Liver (tissue), 9 donors: ENCODE data around the gene TAF11L12. TPM values are rescaled to one million over a fixed set of nuclear protein-coding genes. Genes with fewer than 3 reads are reported as not detected.
"Not testable (repeated sequence)": the region's sequence is repeated elsewhere in the genome, so short reads cannot be mapped to it uniquely, and the experiment has no call there.

ENCODE experiments used
- DNase-seq: peaks from one replicate; pipeline ENCODE4 v3.0.0-alpha.2; 2017; ENCODE audit warnings: low spot score
- H3K27ac ChIP-seq, 2 donors: one replicate each; pipeline ENCODE4 v1.7.0; 2013; ENCODE audit warnings: inconsistent platforms in 2 of 2, low read length in 2 of 2, control low read depth in 1 of 2, low read depth in 1 of 2, mild to moderate bottlenecking in 1 of 2
- H3K27me3 ChIP-seq, 4 donors: one replicate each; pipeline versions ENCODE4 v1.6.1 to v1.7.0; 2013; ENCODE audit warnings: low read length in 3 of 4, inconsistent platforms in 1 of 4, mild to moderate bottlenecking in 1 of 4, moderate library complexity in 1 of 4; ENCODE audit not compliant: control insufficient read depth in 4 of 4, insufficient read depth in 4 of 4
- H3K36me3 ChIP-seq, 4 donors: one replicate each; pipeline versions ENCODE4 v1.6.1 to v1.7.0; 2013; ENCODE audit warnings: low read length in 3 of 4, mild to moderate bottlenecking in 3 of 4, low read depth in 1 of 4, moderate library complexity in 1 of 4; ENCODE audit not compliant: control insufficient read depth in 4 of 4, insufficient read depth in 3 of 4
- H3K4me1 ChIP-seq, 4 donors: one replicate each; pipeline versions ENCODE4 v1.6.1 to v1.7.0; 2013; ENCODE audit warnings: low read length in 3 of 4, mild to moderate bottlenecking in 3 of 4, moderate library complexity in 1 of 4; ENCODE audit not compliant: control insufficient read depth in 4 of 4, insufficient read depth in 4 of 4
- H3K4me3 ChIP-seq, 3 donors: one replicate each; pipeline versions ENCODE4 v1.6.1 to v1.7.0; 2013; ENCODE audit warnings: low read length in 3 of 3, control low read depth in 1 of 3, low read depth in 1 of 3, mild to moderate bottlenecking in 1 of 3
- H3K9ac ChIP-seq, 2 donors: one replicate each; pipeline ENCODE4 v1.7.0; 2013; ENCODE audit warnings: low read length in 2 of 2, mild to moderate bottlenecking in 2 of 2, moderate library complexity in 2 of 2, control low read depth in 1 of 2, low read depth in 1 of 2
- H3K9me3 ChIP-seq, 4 donors: one replicate each; pipeline versions ENCODE4 v1.6.1 to v1.7.0; 2013; ENCODE audit warnings: low read length in 3 of 4; ENCODE audit not compliant: control insufficient read depth in 4 of 4
- EGR1 ChIP-seq, 2 donors: IDR thresholded peaks; 2 replicates each; pipeline ENCODE4 v1.6.1; 2016 to 2018; ENCODE audit warnings: antibody characterized with exemption in 2 of 2, low read depth in 2 of 2
- FOXA1 ChIP-seq: IDR thresholded peaks from 2 replicates; pipeline ENCODE4 v1.6.1; 2016; ENCODE audit warnings: antibody characterized with exemption
- FOXA2 ChIP-seq: IDR thresholded peaks from 2 replicates; pipeline ENCODE4 v1.6.1; 2016; ENCODE audit warnings: antibody characterized with exemption
- GABPA ChIP-seq, 2 donors: IDR thresholded peaks in 1 of 2; conservative IDR thresholded peaks in 1 of 2; 2 replicates each; pipeline ENCODE4 v1.6.1; 2016; ENCODE audit warnings: antibody characterized with exemption in 2 of 2, mild to moderate bottlenecking in 1 of 2, moderate library complexity in 1 of 2
- HNF4A ChIP-seq, 2 donors: conservative IDR thresholded peaks; 2 replicates each; pipeline ENCODE4 v1.6.1; 2016; ENCODE audit warnings: antibody characterized with exemption in 2 of 2, mild to moderate bottlenecking in 2 of 2
- HNF4G ChIP-seq: IDR thresholded peaks from 2 replicates; pipeline ENCODE4 v1.6.1; 2016; ENCODE audit warnings: antibody characterized with exemption
- JUND ChIP-seq, 2 donors: IDR thresholded peaks; 2 replicates each; pipeline ENCODE4 v1.6.1; 2016; ENCODE audit warnings: antibody characterized with exemption in 2 of 2
- MAX ChIP-seq: IDR thresholded peaks from 2 replicates; pipeline ENCODE4 v1.6.1; 2016; ENCODE audit warnings: antibody characterized with exemption
- NR2F2 ChIP-seq: IDR thresholded peaks from 2 replicates; pipeline ENCODE4 v1.6.1; 2016; ENCODE audit warnings: antibody characterized with exemption
- RAD21 ChIP-seq, 2 donors: IDR thresholded peaks; 2 replicates each; pipeline ENCODE4 v1.6.1; 2016; ENCODE audit warnings: antibody characterized with exemption in 2 of 2, mild to moderate bottlenecking in 2 of 2
- RXRA ChIP-seq, 2 donors: IDR thresholded peaks; 2 replicates each; pipeline ENCODE4 v1.6.1; 2017 to 2018; ENCODE audit warnings: antibody characterized with exemption in 2 of 2, mild to moderate bottlenecking in 1 of 2
- SP1 ChIP-seq: IDR thresholded peaks from 2 replicates; pipeline ENCODE4 v1.6.1; 2018; ENCODE audit warnings: antibody characterized with exemption, mild to moderate bottlenecking
- TAF1 ChIP-seq: conservative IDR thresholded peaks from 2 replicates; pipeline ENCODE4 v1.6.1; 2016; ENCODE audit warnings: antibody characterized with exemption, mild to moderate bottlenecking
- YY1 ChIP-seq: IDR thresholded peaks from 2 replicates; pipeline ENCODE4 v1.6.1; 2016; ENCODE audit warnings: antibody characterized with exemption, mild to moderate bottlenecking
- ZBTB33 ChIP-seq: IDR thresholded peaks from 2 replicates; pipeline ENCODE4 v1.6.1; 2016; ENCODE audit warnings: antibody characterized with exemption
- WGBS: extraction: QIAGEN DNeasy Blood & Tissue Kit; methylation state at CpG from one replicate; pipeline ENCODE4 v1.1.7; 2013; 5-methylcytosine and 5-hydroxymethylcytosine counted together
- polyA plus RNA-seq, 2 donors: library from polyadenylated mRNA; stranded (reverse) in 1 of 2; unstranded in 1 of 2; fragments of 200-250 nt in 1 of 2; fragments of >200 nt in 1 of 2; fragmentation: Nextera tagmentation in 1 of 2; extraction: Ambion mirVana in 1 of 2; gene quantifications; one replicate each; pipeline versions ENCODE4 v1.2.1 to v1.2.3, GENCODE V29; 2013 to 2015
- total RNA-seq, 2 donors: library from RNA; depleted of rRNA; stranded (reverse); fragments of >200 nt; gene quantifications; one replicate each; pipeline ENCODE4 v1.2.3, GENCODE V29; 2014
- TF ChIP-seq, protein P1 (sequence below): IDR thresholded peaks from 2 replicates; pipeline ENCODE4 v1.6.1; 2016; ENCODE audit warnings: antibody characterized with exemption
- TF ChIP-seq, protein P2 (sequence below): IDR thresholded peaks from 2 replicates; pipeline ENCODE4 v1.6.1; 2016; ENCODE audit warnings: antibody characterized with exemption, mild to moderate bottlenecking
- donor health status: healthy.
- donor health status: healthy.
- donor health status: healthy.
- donor health status: healthy.
- donor health status: healthy.

Gene TAF11L12
- total and polyA plus RNA-seq, 4 donors = not detected

GRCh38 chr5:17604951-17605350 lies 5.2 kb upstream of the TAF11L12 start:
- no peaks in the 10 kb centered on the region for H3K4me1 ChIP-seq

DNA sequence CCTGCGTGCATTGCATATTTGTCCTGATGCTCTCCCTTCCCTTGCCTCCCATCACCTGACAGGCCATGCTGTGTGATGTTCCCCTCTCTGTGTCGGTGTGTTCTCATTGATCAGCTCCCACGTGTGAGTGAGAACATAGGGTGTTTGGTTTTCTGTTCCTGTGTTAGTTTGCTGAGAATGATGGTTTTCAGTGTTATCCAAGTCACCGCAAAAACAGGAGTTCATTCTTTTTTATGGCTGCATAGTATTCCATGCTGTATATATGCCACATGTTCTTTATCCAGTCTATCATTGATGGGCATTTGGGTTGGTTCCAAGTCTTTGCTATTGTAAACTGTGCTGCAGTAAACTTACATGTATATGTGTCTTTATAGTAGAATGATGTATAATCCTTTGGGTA lies 2.7 kb upstream of the TAF11L12 start:
- not testable (repeated sequence) for H3K4me3 ChIP-seq, H3K4me1 ChIP-seq, H3K9me3 ChIP-seq, H3K27ac ChIP-seq, H3K27me3 ChIP-seq, DNase-seq, H3K36me3 ChIP-seq, H3K9ac ChIP-seq
- WGBS = 61% methylated on average over 4 of the region's 4 CpGs

More at GRCh38 chr5:17604951-17605350, 5.2 kb upstream of the TAF11L12 start:
- H3K27ac ChIP-seq = no peak overlapping the region
- peaks cover 0 to 2% (median 0%) of the 10 kb centered on the region in 4 donors for H3K27me3 ChIP-seq
- H3K9me3 ChIP-seq = no peaks in the 10 kb centered on the region
- WGBS = 89% methylated on average over 14 of the region's 14 CpGs
- TF ChIP-seq EGR1 (IDR thresholded peaks at IDR 0.05; ENCODE audit: low read depth in 2 of 2) = no peak
- no peak for TF ChIP-seq FOXA1
- TF ChIP-seq HNF4G = no peak
- no peak for TF ChIP-seq JUND (IDR thresholded peaks at IDR 0.05)
- TF ChIP-seq NR2F2 = no peak
- TF ChIP-seq HNF4A (conservative IDR thresholded peaks at IDR 0.05) = no peak
- TF ChIP-seq, protein P1, sequence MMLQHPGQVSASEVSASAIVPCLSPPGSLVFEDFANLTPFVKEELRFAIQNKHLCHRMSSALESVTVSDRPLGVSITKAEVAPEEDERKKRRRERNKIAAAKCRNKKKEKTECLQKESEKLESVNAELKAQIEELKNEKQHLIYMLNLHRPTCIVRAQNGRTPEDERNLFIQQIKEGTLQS = no peak
- no peak for TF ChIP-seq YY1
- TF ChIP-seq, protein P2, sequence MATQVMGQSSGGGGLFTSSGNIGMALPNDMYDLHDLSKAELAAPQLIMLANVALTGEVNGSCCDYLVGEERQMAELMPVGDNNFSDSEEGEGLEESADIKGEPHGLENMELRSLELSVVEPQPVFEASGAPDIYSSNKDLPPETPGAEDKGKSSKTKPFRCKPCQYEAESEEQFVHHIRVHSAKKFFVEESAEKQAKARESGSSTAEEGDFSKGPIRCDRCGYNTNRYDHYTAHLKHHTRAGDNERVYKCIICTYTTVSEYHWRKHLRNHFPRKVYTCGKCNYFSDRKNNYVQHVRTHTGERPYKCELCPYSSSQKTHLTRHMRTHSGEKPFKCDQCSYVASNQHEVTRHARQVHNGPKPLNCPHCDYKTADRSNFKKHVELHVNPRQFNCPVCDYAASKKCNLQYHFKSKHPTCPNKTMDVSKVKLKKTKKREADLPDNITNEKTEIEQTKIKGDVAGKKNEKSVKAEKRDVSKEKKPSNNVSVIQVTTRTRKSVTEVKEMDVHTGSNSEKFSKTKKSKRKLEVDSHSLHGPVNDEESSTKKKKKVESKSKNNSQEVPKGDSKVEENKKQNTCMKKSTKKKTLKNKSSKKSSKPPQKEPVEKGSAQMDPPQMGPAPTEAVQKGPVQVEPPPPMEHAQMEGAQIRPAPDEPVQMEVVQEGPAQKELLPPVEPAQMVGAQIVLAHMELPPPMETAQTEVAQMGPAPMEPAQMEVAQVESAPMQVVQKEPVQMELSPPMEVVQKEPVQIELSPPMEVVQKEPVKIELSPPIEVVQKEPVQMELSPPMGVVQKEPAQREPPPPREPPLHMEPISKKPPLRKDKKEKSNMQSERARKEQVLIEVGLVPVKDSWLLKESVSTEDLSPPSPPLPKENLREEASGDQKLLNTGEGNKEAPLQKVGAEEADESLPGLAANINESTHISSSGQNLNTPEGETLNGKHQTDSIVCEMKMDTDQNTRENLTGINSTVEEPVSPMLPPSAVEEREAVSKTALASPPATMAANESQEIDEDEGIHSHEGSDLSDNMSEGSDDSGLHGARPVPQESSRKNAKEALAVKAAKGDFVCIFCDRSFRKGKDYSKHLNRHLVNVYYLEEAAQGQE = no peak
- TF ChIP-seq GABPA (IDR thresholded peaks at IDR 0.05 in 1 of 2, conservative IDR thresholded peaks at IDR 0.05 in 1 of 2) = no peak
- no peak for TF ChIP-seq RAD21 (IDR thresholded peaks at IDR 0.05)
- no peak for TF ChIP-seq TAF1
- no peak for DNase-seq
- H3K4me3 ChIP-seq = no peak overlapping the region
- H3K9ac ChIP-seq = no peak overlapping the region
- H3K36me3 ChIP-seq = no peaks in the 10 kb centered on the region

DNA sequence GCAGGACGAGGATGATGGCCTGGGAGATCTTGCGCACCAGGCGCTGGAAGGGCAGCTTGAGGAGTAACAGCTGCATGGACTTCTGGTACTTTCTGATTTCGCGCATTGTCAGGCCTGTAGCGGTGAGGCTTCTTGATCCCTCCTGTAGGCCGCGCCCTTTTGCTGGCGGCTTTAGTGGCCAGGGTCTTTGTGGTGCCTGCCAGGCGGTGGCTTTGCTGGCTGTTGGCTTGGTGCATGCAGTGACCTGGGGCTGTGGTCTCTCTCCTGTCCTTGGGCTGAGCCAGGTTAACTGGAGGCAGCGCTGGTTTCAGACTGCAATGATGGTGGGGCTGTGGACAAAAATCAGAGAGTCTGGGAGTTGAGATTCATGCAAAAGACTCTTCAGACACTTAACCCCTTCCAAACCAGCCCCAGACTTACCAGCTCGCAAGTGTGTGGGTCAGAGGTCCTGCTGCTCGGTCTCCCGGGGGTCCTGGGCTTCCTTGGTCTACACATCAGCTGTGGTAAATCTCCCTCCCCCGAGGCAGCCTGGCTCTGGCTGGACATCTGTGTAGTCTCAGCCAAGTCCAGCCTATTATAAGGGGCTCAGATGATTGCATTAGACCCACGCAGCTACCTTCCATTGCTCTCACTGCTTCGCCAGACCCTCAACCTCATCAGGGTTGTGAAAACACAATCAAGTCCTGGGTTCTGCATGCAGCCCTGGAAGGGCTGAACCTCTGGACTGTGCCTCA lies 4.8 kb downstream of the TAF11L12 start:
- Histone ChIP-seq H3K27me3 (no peaks in the 10 kb centered on the region), H3K9me3 (no peaks in the 10 kb centered on the region), H3K4me1 (no peaks in the 10 kb centered on the region), H3K9ac (no peak overlapping the region), H3K36me3 (no peaks in the 10 kb centered on the region), H3K4me3 (no peak overlapping the region), H3K27ac (no peak overlapping the region)
- DNase-seq = no peak
- WGBS = 89% methylated on average over 17 of the region's 17 CpGs
- no peak for TF ChIP-seq FOXA2
- no peak for TF ChIP-seq EGR1 (IDR thresholded peaks at IDR 0.05; ENCODE audit: low read depth in 2 of 2)
- no peak for TF ChIP-seq NR2F2
- no peak for TF ChIP-seq YY1
- no peak for TF ChIP-seq HNF4A (conservative IDR thresholded peaks at IDR 0.05)
- no peak for TF ChIP-seq SP1
- no peak for TF ChIP-seq ZBTB33
- TF ChIP-seq, protein P2 = no peak
- no peak for TF ChIP-seq FOXA1
- no peak for TF ChIP-seq RXRA (IDR thresholded peaks at IDR 0.05)
- TF ChIP-seq MAX = no peak
- no peak for TF ChIP-seq TAF1
